ENCODE data around the gene ARMC3. TPM values are rescaled to one million over a fixed set of nuclear protein-coding genes. Genes with fewer than 3 reads are reported as not detected.

ARMC3 gene
- total RNA-seq, 6 experiments from 2014 or later = not detected

GRCh38 chr10:23037561-23037960 is 109.7 kb downstream of the ARMC3 start:
- Mint-ChIP-seq H3K27me3 (ENCODE audit: insufficient read depth) (no peaks in the 10 kb centered on the region; the same call in none of the 2 replicates), H3K4me3 (no peak overlapping the region), H3K36me3 (ENCODE audit: low read depth) (no peaks in the 10 kb centered on the region), H3K4me1 (ENCODE audit: low read depth) (no peaks in the 10 kb centered on the region), H3K9me3 (no peaks in the 10 kb centered on the region), H3K27ac (no peak overlapping the region)
- DNase-seq = no peak
- no peak for TF ChIP-seq CTCF (IDR thresholded peaks at IDR 0.05)

- H3K4me1 Mint-ChIP-seq (ENCODE audit: low read depth) = no peaks in the 10 kb centered on the region
- H3K36me3 Mint-ChIP-seq (ENCODE audit: low read depth) = no peaks in the 10 kb centered on the region
- H3K27me3 Mint-ChIP-seq (ENCODE audit: insufficient read depth) = no peaks in the 10 kb centered on the region; the same call in none of the 2 replicates
- no peak overlapping the region for H3K27ac Mint-ChIP-seq
- DNase-seq = no peak
- no peak overlapping the region for H3K4me3 Mint-ChIP-seq
- TF ChIP-seq CTCF (IDR thresholded peaks at IDR 0.05) = no peak
- H3K9me3 Mint-ChIP-seq = no peaks in the 10 kb centered on the region
Measured at GRCh38 chr10:23038172-23038571, 110.3 kb downstream of the ARMC3 start.

- no peaks in the 10 kb centered on the region for H3K36me3 Mint-ChIP-seq (ENCODE audit: low read depth)
- H3K27me3 Mint-ChIP-seq (ENCODE audit: insufficient read depth) = no peaks in the 10 kb centered on the region; the same call in none of the 2 replicates
- H3K27ac Mint-ChIP-seq = no peak overlapping the region
- H3K9me3 Mint-ChIP-seq = no peaks in the 10 kb centered on the region
- no peak overlapping the region for H3K4me3 Mint-ChIP-seq
- DNase-seq = no peak
- TF ChIP-seq CTCF (IDR thresholded peaks at IDR 0.05) = no peak
- no peaks in the 10 kb centered on the region for H3K4me1 Mint-ChIP-seq (ENCODE audit: low read depth)
Measured at GRCh38 chr10:23040002-23040401, 112.1 kb downstream of the ARMC3 start.

GRCh38 chr10:23046027-23046426 is 118.2 kb downstream of the ARMC3 start:
- no peak for TF ChIP-seq CTCF (IDR thresholded peaks at IDR 0.05)
- Mint-ChIP-seq H3K9me3 (no peaks in the 10 kb centered on the region), H3K27ac (no peak overlapping the region), H3K36me3 (ENCODE audit: low read depth) (no peaks in the 10 kb centered on the region), H3K27me3 (ENCODE audit: insufficient read depth) (peaks cover 3% of the 10 kb centered on the region; the same call in 1 of the 2 replicates), H3K4me3 (no peak overlapping the region), H3K4me1 (ENCODE audit: low read depth) (peaks cover 7% of the 10 kb centered on the region)
- no peak for DNase-seq

GRCh38 chr10:23047201-23048050 is 119.6 kb downstream of the ARMC3 start:
- Mint-ChIP-seq H3K36me3 (ENCODE audit: low read depth) (no peaks in the 10 kb centered on the region), H3K27me3 (ENCODE audit: insufficient read depth) (peaks cover 8% of the 10 kb centered on the region; the same call in 1 of the 2 replicates), H3K4me1 (ENCODE audit: low read depth) (peaks cover 7% of the 10 kb centered on the region), H3K9me3 (no peaks in the 10 kb centered on the region), H3K27ac (no peak overlapping the region), H3K4me3 (no peak overlapping the region)
- no peak for DNase-seq
- TF ChIP-seq CTCF (IDR thresholded peaks at IDR 0.05) = no peak
